HFFc6 (cell line): ENCODE data around the gene KRTAP1-4. TPM values are rescaled to one million over a fixed set of nuclear protein-coding genes. Genes with fewer than 3 reads are reported as not detected.
"Not testable (repeated sequence)": the region's sequence is repeated elsewhere in the genome, so short reads cannot be mapped to it uniquely, and the experiment has no call there.

Source experiments
- DNase-seq: peaks from one replicate; pipeline ENCODE4 v3.0.0-alpha.2; 2018
- H3K27ac Mint-ChIP-seq: 2 replicates; pipeline ENCODE4 v1.8.0; 2020; ENCODE audit warnings: mild to moderate bottlenecking, mixed read lengths
- H3K27me3 Mint-ChIP-seq: 2 replicates; pipeline ENCODE4 v1.8.0; 2021; ENCODE audit warnings: mild to moderate bottlenecking, moderate library complexity, mixed read lengths; ENCODE audit not compliant: insufficient read depth
- H3K36me3 Mint-ChIP-seq: 2 replicates; pipeline ENCODE4 v1.8.0; 2021; ENCODE audit warnings: low read depth, mixed read lengths
- H3K4me1 Mint-ChIP-seq: 2 replicates; pipeline ENCODE4 v1.8.0; 2020; ENCODE audit warnings: low read depth, mixed read lengths
- H3K4me3 Mint-ChIP-seq: 2 replicates; pipeline ENCODE4 v1.8.0; 2020; ENCODE audit warnings: mild to moderate bottlenecking, moderate library complexity, mixed read lengths
- H3K9me3 Mint-ChIP-seq: 2 replicates; pipeline ENCODE4 v1.8.0; 2020; ENCODE audit warnings: mild to moderate bottlenecking, mixed read lengths
- total RNA-seq, 6 experiments: library from RNA; stranded (reverse); fragmentation: NEBNext Ultra II Directional; extraction: Animal tissue kit (Norgen Biotek cat#: 25700); gene quantifications; 2 replicates in 1 of 6; 3 replicates in 5 of 6; pipeline ENCODE4 v1.2.3, GENCODE V29; 2021
- TF ChIP-seq, protein P1 (sequence below): fragments of 200-600 bp; sonication (generic); IDR thresholded peaks from 2 replicates; pipeline ENCODE4 v1.5.0; 2021; ENCODE audit warnings: antibody characterized with exemption, mild to moderate bottlenecking

The KRTAP1-4 gene
- total RNA-seq, 6 experiments from 2014 or later = not detected

DNA sequence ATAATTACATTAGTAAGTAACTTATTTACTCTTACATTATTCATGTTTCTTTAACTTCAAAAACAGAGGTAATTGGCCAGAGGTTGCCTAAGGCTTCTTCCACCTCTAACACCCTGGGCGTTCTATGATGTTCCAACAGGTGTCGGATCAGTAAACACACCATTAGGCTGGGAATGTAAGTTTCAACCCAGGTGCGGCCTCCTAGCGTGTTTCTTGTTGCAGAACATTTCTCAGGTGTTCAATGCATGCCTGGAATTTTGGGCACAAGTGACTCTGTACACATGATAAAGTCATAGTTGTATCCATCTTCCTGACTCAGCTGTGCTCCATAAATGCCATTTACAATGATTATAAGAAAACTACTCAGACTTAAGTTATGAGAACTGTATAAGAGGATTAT lies 24.0 kb upstream of the KRTAP1-4 start:
- peaks cover 1% of the 10 kb centered on the region; the same call in 1 of the 2 replicates for H3K27me3 Mint-ChIP-seq
- no peak overlapping the region for H3K4me3 Mint-ChIP-seq
- H3K9me3 Mint-ChIP-seq = peaks cover 6% of the 10 kb centered on the region; the same call in 1 of the 2 replicates
- TF ChIP-seq, protein P1, sequence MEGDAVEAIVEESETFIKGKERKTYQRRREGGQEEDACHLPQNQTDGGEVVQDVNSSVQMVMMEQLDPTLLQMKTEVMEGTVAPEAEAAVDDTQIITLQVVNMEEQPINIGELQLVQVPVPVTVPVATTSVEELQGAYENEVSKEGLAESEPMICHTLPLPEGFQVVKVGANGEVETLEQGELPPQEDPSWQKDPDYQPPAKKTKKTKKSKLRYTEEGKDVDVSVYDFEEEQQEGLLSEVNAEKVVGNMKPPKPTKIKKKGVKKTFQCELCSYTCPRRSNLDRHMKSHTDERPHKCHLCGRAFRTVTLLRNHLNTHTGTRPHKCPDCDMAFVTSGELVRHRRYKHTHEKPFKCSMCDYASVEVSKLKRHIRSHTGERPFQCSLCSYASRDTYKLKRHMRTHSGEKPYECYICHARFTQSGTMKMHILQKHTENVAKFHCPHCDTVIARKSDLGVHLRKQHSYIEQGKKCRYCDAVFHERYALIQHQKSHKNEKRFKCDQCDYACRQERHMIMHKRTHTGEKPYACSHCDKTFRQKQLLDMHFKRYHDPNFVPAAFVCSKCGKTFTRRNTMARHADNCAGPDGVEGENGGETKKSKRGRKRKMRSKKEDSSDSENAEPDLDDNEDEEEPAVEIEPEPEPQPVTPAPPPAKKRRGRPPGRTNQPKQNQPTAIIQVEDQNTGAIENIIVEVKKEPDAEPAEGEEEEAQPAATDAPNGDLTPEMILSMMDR = no peak
- peaks cover 80% of the 10 kb centered on the region for H3K4me1 Mint-ChIP-seq
- DNase-seq = no peak
- H3K27ac Mint-ChIP-seq = peak overlapping the region; percentile 68; the same call in 1 of the 2 replicates
- H3K36me3 Mint-ChIP-seq = peaks cover 24% of the 10 kb centered on the region

DNA sequence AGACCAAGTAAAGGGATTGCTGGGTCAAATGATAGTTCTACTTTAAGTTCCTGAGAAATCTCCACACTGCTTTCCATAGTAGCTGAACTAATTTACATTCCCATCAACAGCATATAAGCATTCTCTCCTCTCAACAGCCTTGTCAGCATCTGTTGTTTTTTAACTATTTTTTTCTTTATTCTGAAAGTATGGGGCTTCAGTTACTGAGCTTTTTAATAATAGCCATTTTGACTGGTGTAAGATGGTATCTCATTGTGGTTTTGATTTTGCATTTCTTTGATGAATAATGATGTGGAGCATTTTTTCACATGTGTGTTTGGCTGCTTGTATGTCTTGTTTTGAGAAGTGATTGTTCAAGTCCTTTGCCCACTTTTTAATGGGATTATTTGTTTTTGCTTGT lies 22.6 kb upstream of the KRTAP1-4 start:
- peak overlapping the region; percentile 68 for H3K27ac Mint-ChIP-seq
- no peak overlapping the region for H3K4me3 Mint-ChIP-seq
- TF ChIP-seq, protein P1 = no peak
- peaks cover 1% of the 10 kb centered on the region for H3K27me3 Mint-ChIP-seq
- peaks cover 23% of the 10 kb centered on the region for H3K36me3 Mint-ChIP-seq
- H3K9me3 Mint-ChIP-seq = peaks cover 6% of the 10 kb centered on the region; the same call in 1 of the 2 replicates
- H3K4me1 Mint-ChIP-seq = peaks cover 83% of the 10 kb centered on the region
- DNase-seq = peak; percentile 79

DNA sequence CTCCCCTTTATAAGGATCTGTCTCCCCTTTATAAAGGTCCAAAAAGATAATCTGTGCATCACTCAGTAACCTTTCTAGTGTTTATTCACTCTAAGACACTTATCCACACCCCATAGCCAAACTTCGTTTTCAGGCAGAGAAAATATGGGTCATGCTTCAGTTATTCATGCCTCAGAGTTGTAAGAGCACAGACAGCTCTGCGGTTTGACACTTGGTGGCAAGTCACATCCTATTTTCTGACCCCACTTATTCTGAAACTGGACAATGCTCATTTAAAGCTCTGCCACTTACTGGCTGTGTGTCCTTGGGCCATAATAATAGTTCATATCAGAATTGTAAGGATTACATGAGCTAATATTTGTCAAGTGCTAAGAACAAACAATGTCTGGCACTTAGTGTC lies 19.1 kb upstream of the KRTAP1-4 start:
- TF ChIP-seq, protein P1 = no peak
- DNase-seq = peak; percentile 93
- Mint-ChIP-seq H3K4me1 (peaks cover 70% of the 10 kb centered on the region), H3K27ac (peak overlapping the region; percentile 93), H3K9me3 (peaks cover 9% of the 10 kb centered on the region), H3K4me3 (peak overlapping the region; percentile 69), H3K27me3 (peaks cover 1% of the 10 kb centered on the region), H3K36me3 (peaks cover 19% of the 10 kb centered on the region)

DNA sequence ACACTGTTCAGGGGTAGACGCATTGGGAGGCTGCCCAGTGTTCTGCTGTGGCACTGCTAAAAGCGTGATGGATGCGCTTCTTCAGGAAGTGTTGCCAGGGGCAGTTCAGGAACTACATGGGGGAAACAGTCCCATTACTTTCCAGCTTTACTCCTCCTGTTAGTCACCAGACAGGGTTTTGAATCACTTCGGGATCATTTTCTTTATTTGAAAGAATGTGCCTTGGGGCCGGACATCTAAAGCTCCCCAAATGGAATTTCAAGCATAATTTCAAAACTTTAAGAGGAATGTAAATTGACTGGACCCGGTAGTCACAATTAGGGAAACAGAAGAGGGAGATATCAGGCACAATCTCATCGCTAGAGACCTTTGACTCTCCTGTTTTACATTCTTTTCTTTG lies 18.4 kb upstream of the KRTAP1-4 start:
- TF ChIP-seq, protein P1 = no peak
- peak overlapping the region; percentile 69 for H3K4me3 Mint-ChIP-seq
- H3K36me3 Mint-ChIP-seq = peaks cover 21% of the 10 kb centered on the region
- peaks cover 1% of the 10 kb centered on the region for H3K27me3 Mint-ChIP-seq
- peaks cover 70% of the 10 kb centered on the region for H3K4me1 Mint-ChIP-seq
- peak overlapping the region; percentile 93 for H3K27ac Mint-ChIP-seq
- H3K9me3 Mint-ChIP-seq = peaks cover 10% of the 10 kb centered on the region
- DNase-seq = peak; percentile 91

DNA sequence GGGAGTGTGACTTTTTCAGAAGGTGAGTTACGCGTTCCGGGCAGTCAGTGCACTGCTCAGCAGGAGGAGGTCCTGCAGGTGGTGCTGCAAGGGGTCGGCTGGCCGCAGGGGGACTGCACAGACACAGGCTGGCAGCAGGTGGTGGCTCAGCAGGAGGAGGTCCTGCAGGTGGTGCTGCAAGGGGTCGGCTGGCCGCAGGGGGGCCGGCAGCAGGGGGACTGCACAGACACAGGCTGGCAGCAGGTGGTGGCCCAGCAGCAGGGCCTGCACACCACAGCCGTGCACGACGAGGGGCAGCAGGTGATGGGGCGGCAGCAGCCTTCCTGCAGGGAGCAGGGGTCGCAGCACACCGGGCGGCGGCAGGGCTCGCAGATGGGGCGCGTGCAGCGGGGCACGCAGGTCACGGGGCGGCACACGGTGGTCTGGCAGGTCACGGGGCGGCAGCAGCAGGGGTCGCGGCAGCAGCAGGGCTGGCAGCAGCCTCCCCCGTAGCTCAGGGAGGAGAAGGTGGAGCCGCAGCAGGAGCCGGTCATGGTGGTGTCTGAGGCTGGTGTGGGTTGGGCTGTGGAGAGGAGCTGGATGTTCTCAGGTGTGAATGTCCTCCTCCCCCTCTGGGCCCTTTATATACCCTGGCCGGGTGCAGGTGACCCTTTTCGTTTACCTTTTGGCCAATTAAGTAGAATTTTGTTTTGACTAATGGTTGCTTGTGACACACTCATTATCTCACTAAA lies 16.9 kb upstream of the KRTAP1-4 start, which contains the start of gene KRTAP2-1:
TSS of gene KRTAP2-1 (minus strand) at position 582 of the 731 bp plus-strand sequence. CDS start at position 533, 49 bp downstream.
- Mint-ChIP-seq H3K4me1 (peaks cover 64% of the 10 kb centered on the region), H3K9me3 (peaks cover 14% of the 10 kb centered on the region), H3K27ac (peak within 1 kb of the TSS; percentile 93), H3K36me3 (peaks cover 24% of the 10 kb centered on the region)
- not testable (repeated sequence) for DNase-seq, H3K27me3 Mint-ChIP-seq, H3K4me3 Mint-ChIP-seq

DNA sequence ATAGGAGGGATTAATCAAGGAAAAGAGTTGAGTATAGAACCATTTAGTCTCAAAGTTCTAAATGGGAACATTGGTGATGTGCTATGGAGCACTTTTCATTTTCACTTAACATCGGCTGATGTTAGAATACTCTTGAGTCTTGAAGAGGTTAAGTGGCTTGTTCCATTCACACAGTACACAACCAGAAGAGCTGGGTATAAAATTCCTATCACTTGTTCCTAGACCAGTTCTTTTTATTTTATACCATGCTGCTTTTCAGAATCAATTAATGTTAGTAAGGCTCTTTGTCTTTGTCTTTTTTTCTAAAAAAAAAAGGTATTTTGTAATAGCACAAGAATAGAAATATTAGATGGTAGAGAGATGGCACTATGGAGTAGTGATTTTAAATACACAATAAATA lies 13.0 kb upstream of the KRTAP1-4 start:
- H3K9me3 Mint-ChIP-seq = peaks cover 14% of the 10 kb centered on the region
- peaks cover 55% of the 10 kb centered on the region for H3K4me1 Mint-ChIP-seq
- DNase-seq = no peak
- TF ChIP-seq, protein P1 = no peak
- no peaks in the 10 kb centered on the region; the same call in 1 of the 2 replicates for H3K27me3 Mint-ChIP-seq
- no peak overlapping the region for H3K27ac Mint-ChIP-seq
- H3K36me3 Mint-ChIP-seq = peaks cover 24% of the 10 kb centered on the region
- H3K4me3 Mint-ChIP-seq = no peak overlapping the region

DNA sequence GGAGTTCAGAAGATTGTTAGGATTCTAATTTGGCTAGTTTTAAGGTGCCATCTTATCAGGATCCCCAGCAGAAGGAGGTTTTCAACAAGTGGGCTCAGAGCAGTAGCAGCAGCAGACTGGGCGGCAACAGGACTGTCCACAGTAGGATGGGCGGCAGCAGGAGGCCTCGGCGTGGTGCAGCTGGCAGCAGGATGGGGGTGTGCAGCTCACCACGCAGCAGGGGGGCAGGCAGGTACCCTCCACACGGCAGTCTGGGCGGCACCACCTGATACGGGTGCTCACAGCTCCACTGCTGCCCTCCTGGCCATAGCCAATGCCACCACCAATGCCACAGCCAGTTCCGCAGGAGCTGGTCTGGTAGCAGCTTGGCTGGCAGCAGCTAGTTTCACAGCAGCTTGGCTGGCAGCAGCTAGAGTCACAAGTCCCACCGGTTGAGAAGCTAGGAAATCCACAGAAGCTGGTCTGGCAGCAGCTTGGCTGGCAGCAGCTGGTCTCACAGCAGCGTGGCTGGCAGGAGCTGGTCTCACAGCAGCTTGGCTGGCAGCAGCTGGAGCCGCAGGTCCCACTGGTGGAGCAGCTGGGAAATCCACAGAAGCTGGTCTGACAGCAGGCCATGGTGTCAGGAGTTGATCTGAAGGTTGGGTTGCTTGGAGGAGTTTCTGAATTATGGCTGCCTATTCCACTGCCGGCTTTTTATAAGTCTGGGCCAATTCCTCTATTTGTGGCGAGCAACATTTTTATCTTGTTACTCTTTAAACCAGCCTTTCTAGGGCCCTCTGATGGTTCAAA lies 11.0 kb upstream of the KRTAP1-4 start, which contains the start of gene KRTAP1-1:
TSS of gene KRTAP1-1 (minus strand) at position 668 of the 789 bp plus-strand sequence. CDS start at position 615, 53 bp downstream.
- not testable (repeated sequence) for H3K27ac Mint-ChIP-seq, H3K27me3 Mint-ChIP-seq, H3K4me3 Mint-ChIP-seq, DNase-seq
- Mint-ChIP-seq H3K36me3 (peaks cover 24% of the 10 kb centered on the region), H3K9me3 (peaks cover 14% of the 10 kb centered on the region), H3K4me1 (peaks cover 56% of the 10 kb centered on the region)
